ENCODE results near the gene DCLK2.

Gene DCLK2

DNA sequence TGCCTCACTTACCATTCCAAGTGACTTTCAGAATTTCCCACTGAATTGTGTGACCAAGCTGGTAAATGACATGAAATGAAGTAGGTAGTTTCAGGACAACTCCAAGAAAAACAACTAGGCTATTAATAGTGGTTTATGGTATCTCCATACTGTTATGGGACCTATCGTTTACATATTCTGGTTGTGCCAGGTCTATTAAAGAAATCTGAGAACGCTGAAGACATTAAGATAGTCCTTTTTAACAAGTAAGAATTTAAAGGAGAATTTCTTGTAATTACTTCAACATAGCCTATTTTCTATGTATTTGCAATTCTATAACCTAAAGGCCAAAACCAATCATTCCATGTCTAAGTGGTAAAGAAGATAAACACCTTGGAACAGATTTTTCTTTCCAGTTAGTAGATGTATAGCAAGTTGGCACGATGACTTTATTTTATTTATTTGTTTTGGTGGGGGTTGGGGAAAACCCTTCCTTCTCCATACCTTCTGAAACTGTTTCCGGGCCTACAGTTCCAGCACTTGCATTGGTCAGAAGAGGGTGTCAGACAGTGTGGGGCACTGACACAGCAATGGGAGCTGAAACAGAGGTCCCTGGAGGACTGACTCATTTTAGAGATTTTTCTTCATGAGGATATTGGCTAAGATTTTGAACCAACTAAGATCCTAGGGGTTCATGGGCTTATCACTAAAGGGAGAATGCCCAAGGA, 7.6 kb upstream of the DCLK2 start:
- DNase-seq: no peak

DNA sequence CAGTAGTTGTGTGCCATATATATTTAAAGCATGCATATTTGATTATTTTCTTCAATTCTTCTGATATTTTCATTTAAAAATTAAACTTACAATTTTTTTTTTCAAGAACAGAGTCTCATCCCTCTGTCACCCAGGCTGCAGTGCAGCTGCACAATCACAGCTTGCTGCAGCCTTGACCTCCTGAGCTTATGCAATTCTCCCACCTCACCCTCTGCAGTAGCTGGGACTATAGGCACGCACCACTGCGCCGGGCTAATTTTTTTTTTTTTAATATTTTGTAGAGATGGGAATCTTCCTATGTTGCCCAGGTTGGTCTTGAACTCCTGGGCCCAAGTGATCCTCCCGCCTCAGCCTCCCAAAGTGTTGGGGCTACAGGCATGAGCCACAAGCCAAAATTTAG, 5.8 kb upstream of the DCLK2 start:
- DNase-seq: no peak

- peak; percentile 48 to 74 for DNase-seq
Observed at GRCh38 chr4:150072906-150073714, 5.1 kb upstream of the DCLK2 start.

DNA sequence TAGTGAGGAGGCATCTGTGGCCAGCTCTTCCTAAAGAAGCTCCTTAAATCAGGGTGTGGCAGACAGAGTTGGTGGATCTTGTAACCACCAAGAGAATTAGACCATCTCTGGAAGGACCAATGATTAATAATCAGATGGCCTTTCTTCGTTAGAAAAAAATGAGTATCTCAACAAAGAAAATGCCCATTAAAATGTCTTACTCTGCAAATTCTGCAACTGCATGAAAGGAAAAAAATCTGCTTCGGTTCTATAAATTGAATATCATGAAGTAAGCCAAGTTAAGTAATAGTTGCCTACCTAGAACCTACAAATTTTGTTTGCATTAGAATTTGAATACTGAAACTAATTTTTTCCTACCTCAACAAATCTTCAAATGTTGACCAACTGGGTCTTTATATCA, 4.2 kb upstream of the DCLK2 start:
- no peak for DNase-seq

DNA sequence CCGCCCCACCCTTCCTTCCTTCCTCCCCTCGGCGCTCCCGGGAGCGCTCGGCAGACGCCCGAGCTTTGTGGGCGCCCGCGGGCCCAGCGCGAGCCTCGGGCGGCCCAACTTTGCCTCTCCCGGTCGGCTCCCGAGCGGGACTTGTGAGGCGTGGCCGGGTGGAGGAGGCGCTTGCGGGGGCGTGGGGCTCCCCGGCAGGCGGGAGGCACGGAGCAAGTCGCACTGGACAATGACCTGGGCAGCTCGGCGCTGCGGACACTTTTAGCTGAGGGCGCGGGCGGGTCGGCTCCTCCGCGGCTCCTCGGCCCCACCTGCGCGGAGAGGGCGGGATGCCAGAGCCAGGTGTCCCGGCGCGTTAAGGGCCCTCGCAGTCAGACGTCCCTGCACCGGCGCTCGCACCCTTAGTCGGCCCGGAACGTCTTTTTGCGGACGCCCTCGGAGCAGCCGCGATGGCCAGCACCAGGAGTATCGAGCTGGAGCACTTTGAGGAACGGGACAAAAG, 385 bp downstream of the DCLK2 start:
- no peak for DNase-seq

DNA sequence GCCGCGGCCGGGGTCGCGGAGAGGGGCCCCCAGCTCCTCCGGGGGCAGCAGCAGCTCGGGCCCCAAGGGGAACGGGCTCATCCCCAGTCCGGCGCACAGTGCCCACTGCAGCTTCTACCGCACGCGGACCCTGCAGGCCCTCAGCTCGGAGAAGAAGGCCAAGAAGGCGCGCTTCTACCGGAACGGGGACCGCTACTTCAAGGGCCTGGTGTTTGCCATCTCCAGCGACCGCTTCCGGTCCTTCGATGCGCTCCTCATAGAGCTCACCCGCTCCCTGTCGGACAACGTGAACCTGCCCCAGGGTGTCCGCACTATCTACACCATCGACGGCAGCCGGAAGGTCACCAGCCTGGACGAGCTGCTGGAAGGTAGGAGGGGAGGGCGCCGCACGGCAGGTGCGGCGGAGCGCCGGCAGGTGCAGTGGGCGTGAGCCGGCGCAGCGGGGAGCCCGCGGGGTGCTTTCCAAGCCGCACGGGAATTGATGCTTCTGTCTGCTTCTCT, 886 bp downstream of the DCLK2 start:
- DNase-seq: peak; percentile 27 to 49

DNA sequence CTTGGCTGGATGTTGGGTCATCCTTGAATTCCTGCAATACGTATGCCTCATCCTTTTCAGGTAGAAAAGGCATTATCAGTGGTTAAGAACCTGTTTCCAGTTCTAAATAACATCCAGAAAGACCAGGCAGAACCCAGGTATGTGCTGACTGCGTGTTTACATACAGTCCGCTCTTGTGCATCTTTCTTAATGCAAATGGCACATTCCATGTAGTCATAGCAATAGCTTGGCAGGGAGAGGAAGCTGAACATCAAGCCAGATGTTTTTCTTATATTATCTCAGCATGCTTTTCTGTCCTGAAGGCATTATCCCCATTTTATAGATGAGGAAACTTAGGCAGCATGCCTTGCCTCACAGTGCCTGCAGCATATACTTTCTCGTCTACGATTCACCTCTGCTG, 2.1 kb downstream of the DCLK2 start:
- DNase-seq: no peak

DNA sequence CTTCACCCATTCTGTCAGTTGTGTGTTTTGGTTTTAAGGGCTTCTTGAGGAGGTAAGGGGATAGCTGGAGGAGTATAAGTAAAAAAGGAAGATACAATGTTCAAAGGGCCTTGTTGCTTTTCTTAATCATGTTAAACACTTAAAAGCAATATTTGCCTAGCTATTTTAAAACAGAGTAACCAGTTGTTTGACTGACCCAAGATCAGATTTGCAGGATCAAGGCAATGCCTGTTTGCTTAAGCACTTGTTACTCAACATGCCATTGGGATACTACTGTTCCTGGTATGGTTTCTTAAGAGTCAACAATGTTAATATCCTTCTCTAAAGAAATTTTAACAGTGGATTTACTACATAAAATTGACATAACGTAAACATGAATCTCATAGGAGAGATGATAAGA, 2.6 kb downstream of the DCLK2 start:
- DNase-seq: no peak

DNA sequence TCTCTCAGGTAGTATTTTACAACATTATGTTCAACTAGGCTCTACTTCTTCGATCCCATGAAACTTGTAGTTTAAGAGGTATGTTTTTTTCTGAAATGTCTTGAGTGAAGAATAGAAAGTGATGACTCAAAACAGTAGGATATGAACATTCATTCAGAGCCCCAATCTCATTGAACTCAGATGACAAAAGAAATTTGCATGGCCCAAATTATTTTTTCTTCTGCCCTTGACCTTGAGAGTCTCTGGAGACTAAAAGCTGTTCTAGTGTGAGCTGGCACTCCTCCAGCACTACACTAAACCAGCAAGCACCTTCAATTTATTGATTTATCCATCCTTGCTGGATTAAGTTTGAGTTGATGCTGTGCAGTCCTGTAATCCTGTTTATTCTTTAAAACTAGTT, 4.0 kb downstream of the DCLK2 start:
- no peak for DNase-seq

DNA sequence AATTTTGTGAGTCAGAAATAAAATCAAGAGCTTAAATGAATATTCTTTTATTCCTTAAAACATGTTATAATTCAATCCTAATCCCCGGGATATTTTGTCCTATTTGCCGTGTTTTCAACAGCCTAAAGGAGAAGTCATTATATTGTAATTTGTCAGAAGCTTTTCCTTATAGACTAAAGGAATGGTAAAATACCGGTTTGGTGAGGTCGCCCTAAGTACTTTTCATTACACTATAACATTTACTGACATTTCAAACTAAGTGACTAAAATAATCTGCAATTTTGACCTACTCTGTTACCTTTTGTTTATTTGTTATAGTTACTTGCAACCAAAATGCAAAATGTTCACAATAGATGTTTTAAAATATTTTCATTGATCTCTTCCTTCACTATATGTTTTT, 8.8 kb downstream of the DCLK2 start:
- no peak for DNase-seq

DNA sequence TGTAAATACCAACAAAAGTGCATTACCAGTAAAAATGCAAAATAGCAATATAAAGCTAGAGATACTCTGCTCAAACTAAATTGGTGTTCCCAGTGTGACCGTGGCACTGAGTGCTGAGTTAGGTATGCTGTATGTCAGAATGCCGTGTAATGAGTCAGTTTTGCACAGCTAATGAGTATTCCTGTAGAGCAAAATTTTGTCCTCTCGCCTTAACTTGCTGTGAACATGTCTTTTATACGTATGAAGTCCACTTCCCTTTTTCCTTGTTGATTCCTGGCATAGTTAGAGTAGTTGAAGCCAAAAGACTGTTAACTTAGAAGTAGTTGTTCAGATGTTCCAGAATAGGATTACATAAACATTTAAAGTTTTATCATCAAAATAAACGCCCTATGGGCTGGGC, 11.5 kb downstream of the DCLK2 start:
- DNase-seq: no peak

DNA sequence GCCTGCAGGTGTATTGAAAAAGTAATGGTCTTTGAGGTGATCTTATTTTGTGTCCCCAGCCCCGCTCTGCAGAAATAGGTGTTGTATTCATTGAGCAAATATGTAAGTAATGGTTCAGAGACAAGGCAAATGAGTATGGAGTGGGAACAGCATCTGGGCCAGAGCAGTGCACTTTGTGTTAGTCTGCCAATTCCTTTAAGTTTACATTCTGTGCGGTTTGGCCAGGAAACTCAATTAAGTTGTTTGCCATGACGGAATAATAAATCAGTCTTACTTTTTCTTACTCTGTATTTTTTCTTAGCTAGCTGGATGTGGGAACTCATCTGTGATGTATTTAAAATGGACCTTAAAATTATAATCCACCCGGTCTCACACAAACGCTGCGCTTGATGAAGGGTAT, 12.6 kb downstream of the DCLK2 start:
- no peak for DNase-seq

DNA sequence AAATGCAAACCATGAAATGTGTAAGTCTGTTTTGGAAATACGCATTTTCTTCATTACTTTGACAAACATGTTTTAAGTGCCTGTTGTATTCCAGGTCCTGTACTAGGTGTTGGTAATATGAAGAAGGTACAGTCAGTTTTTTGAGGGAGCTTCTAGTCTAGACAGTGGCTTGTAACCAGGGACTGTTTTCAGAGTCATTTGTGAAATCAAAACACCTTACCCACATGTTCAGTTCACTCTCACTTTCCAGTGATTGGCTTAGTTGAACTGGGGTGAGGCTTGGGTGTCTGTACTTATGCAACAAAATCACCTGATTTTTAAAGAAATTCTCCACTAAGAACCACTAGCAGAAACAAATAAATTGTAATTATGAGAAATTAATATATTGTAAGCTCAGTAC, 16.4 kb downstream of the DCLK2 start:
- no peak for DNase-seq

GRCh38 chr4:150096625-150097024, 18.4 kb downstream of the DCLK2 start:
- no peak for DNase-seq

GRCh38 chr4:150098214-150098613, 20.0 kb downstream of the DCLK2 start:
- DNase-seq: no peak

- DNase-seq: no peak
Observed at GRCh38 chr4:150104404-150105027, 26.3 kb downstream of the DCLK2 start.

DNA sequence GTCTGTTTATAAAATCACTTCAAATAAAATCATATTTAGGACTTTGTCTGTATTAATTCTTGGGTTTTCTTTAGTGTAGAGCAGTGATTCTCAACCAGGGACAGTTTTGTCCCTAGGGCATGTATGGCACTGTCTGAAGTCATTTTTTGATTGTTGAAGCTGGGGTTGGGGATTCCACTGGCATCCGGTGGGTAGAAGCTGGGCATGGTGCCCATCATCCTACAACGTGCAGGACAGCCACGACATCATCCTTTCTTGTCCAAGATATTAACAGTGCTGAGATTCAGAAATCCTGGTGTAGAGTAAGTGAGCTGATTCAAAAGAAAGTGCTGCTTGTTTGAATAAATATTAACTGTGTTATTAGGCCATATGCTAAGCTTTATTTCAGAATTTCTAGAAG, 28.6 kb downstream of the DCLK2 start:
- DNase-seq: no peak

- DNase-seq: no peak
Observed at GRCh38 chr4:150108691-150109090, 30.4 kb downstream of the DCLK2 start.

DNA sequence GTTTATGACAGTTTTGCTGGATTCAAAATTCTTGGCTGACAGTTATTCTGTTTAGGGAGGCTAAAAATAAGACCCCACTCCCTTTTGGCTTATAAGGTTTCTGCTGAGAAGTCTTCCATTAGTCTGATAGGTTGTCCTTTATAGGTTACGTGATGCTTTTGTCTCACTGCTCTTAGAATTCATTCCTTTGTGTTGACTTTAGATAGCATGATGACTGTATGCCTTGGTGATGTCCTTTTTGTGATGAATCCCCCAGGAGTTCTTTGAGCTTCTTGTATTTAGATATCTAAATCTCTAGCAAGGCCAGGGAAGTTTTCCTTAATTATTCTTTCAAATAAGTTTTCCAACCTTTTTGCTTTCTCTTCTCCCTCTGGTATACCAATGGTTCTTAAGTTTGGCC, 36.4 kb downstream of the DCLK2 start:
- DNase-seq: no peak

GRCh38 chr4:150115851-150116250, 37.6 kb downstream of the DCLK2 start:
- no peak for DNase-seq

GRCh38 chr4:150116506-150116905, 38.3 kb downstream of the DCLK2 start:
- DNase-seq: no peak

DNA sequence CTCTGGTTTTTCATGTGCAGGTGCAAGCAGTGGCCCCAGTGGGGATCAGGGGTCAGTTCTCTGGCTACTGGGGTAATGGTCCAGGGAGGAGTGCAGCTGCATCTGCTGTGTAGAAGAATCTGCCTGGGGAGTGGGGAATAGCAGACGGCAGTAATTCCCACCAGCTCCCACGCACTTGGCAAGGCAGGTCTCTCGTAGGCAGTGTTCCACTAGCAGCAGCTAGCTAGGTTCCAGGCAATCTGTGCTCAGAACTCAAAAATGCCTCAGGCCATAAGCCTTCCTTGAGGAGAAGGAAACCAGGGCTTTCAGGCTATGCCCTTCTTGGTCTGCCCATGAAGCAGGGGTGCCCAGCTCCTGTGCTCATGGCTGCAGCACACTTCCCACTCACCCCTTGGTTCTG, 38.8 kb downstream of the DCLK2 start:
- DNase-seq: no peak

GRCh38 chr4:150117629-150118028, 39.4 kb downstream of the DCLK2 start:
- DNase-seq: no peak

DNA sequence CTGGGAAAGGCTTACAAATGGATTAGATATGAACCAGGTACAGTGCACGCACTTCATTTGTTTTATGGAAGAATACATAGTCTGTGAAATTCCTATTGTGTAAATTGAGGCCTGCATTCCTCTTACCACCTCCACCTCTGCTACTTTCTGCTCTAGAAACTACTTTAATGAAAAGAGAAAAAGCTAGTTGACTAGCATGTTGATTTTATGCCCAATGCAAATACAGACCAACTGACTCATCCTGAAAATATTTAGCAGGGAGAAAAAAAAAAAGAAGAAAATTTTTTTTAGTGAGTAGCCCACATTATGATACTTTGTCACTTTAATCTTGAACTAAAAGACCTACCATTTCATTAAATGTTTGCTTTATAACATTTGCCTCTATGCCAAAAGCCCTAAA, 41.2 kb downstream of the DCLK2 start:
- DNase-seq: no peak
